ENCODE measurements around the gene EPHB3. TPM values are rescaled to one million over a fixed set of nuclear protein-coding genes. Genes with fewer than 3 reads are reported as not detected.

Gene EPHB3
- total RNA-seq, 1 donor from 2014 or later = 7.2 TPM

GRCh38 chr3:184564685-184565385, 3.2 kb downstream of the EPHB3 start:
- Mint-ChIP-seq H3K4me1 (ENCODE audit: low read depth) (peaks cover 65% of the 10 kb centered on the region), H3K4me3 (ENCODE audit: unreplicated experiment) (no peak overlapping the region), H3K27me3 (ENCODE audit: low read depth) (peaks cover 5% of the 10 kb centered on the region), H3K27ac (ENCODE audit: unreplicated experiment) (no peak overlapping the region), H3K36me3 (ENCODE audit: low read depth) (no peaks in the 10 kb centered on the region), H3K9me3 (ENCODE audit: low read depth) (no peaks in the 10 kb centered on the region)
- TF ChIP-seq CTCF (IDR thresholded peaks at IDR 0.05) = no peak
- DNase-seq (ENCODE audit: low spot score) = no peak

GRCh38 chr3:184565421-184566211, 4.0 kb downstream of the EPHB3 start:
- DNase-seq (ENCODE audit: low spot score) = no peak
- H3K4me1 Mint-ChIP-seq (ENCODE audit: low read depth) = peaks cover 65% of the 10 kb centered on the region
- peak overlapping the region; percentile 45 for H3K27ac Mint-ChIP-seq (ENCODE audit: unreplicated experiment)
- H3K4me3 Mint-ChIP-seq (ENCODE audit: unreplicated experiment) = no peak overlapping the region
- H3K36me3 Mint-ChIP-seq (ENCODE audit: low read depth) = no peaks in the 10 kb centered on the region
- H3K9me3 Mint-ChIP-seq (ENCODE audit: low read depth) = no peaks in the 10 kb centered on the region
- no peak for TF ChIP-seq CTCF (IDR thresholded peaks at IDR 0.05)
- peaks cover 3% of the 10 kb centered on the region for H3K27me3 Mint-ChIP-seq (ENCODE audit: low read depth)

- Mint-ChIP-seq H3K27me3 (ENCODE audit: low read depth) (no peaks in the 10 kb centered on the region), H3K9me3 (ENCODE audit: low read depth) (no peaks in the 10 kb centered on the region), H3K27ac (ENCODE audit: unreplicated experiment) (peak overlapping the region; percentile 45), H3K36me3 (ENCODE audit: low read depth) (no peaks in the 10 kb centered on the region), H3K4me1 (ENCODE audit: low read depth) (peaks cover 59% of the 10 kb centered on the region), H3K4me3 (ENCODE audit: unreplicated experiment) (no peak overlapping the region)
- TF ChIP-seq CTCF (IDR thresholded peaks at IDR 0.05) = no peak
- DNase-seq (ENCODE audit: low spot score) = no peak
These were observed 5.1 kb downstream of the EPHB3 start for GRCh38 chr3:184566441-184567414.

GRCh38 chr3:184567946-184568559, 6.5 kb downstream of the EPHB3 start:
- Mint-ChIP-seq H3K4me1 (ENCODE audit: low read depth) (peaks cover 57% of the 10 kb centered on the region), H3K9me3 (ENCODE audit: low read depth) (no peaks in the 10 kb centered on the region), H3K27ac (ENCODE audit: unreplicated experiment) (peak overlapping the region; percentile 73), H3K36me3 (ENCODE audit: low read depth) (no peaks in the 10 kb centered on the region), H3K27me3 (ENCODE audit: low read depth) (no peaks in the 10 kb centered on the region), H3K4me3 (ENCODE audit: unreplicated experiment) (peak overlapping the region; percentile 69)
- DNase-seq (ENCODE audit: low spot score) = no peak
- TF ChIP-seq CTCF (IDR thresholded peaks at IDR 0.05) = no peak

All from chondrocyte (in vitro differentiated cells).